NT2/D1 (cell line): ENCODE results near the gene OR1A2.
"Not testable (repeated sequence)": the region's sequence is repeated elsewhere in the genome, so short reads cannot be mapped to it uniquely, and the experiment has no call there.

ENCODE experiments used
- DNase-seq: peaks from one replicate; pipeline ENCODE4 v3.0.0-alpha.2; 2011; ENCODE audit warnings: low read depth, low spot score
- H3K27me3 ChIP-seq: 2 replicates; pipeline ENCODE4 v1.6.0; 2011; ENCODE audit warnings: mild to moderate bottlenecking; ENCODE audit not compliant: insufficient read length, insufficient read depth
- H3K36me3 ChIP-seq: 2 replicates; pipeline ENCODE4 v1.6.1; 2011; ENCODE audit warnings: mild to moderate bottlenecking, low read length, mixed read lengths; ENCODE audit not compliant: insufficient read depth, insufficient read length
- H3K4me1 ChIP-seq: 2 replicates; pipeline ENCODE4 v1.5.1; 2011; ENCODE audit not compliant: insufficient read depth, insufficient read length
- H3K4me3 ChIP-seq: 2 replicates; pipeline ENCODE4 v1.5.1; 2011; ENCODE audit warnings: low read depth; ENCODE audit not compliant: insufficient read length
- H3K9ac ChIP-seq: 2 replicates; pipeline ENCODE4 v1.6.0; 2011; ENCODE audit warnings: low read depth; ENCODE audit not compliant: insufficient read length
- H3K9me3 ChIP-seq: 2 replicates; pipeline ENCODE4 v1.5.1; 2011; ENCODE audit warnings: mild to moderate bottlenecking, low read length; ENCODE audit not compliant: insufficient read depth
- SUZ12 ChIP-seq: IDR thresholded peaks from 2 replicates; pipeline ENCODE4 v1.6.1; 2011; ENCODE audit not compliant: insufficient read length, insufficient read depth; ENCODE audit errors: extremely low read depth
- YY1 ChIP-seq: IDR thresholded peaks from 2 replicates; pipeline ENCODE4 v1.6.1; 2011; ENCODE audit not compliant: insufficient read length, insufficient read depth
- ZNF274 ChIP-seq: IDR thresholded peaks from 2 replicates; pipeline ENCODE4 v1.6.1; 2011; ENCODE audit warnings: mild to moderate bottlenecking, low read depth, low read length

OR1A2 gene

GRCh38 chr17:3213587-3213986, 16.3 kb downstream of the OR1A2 start:
- no peak overlapping the region for H3K4me3 ChIP-seq
- TF ChIP-seq ZNF274 (no peak), YY1 (no peak), SUZ12 (no peak)
- H3K36me3 ChIP-seq: no peaks in the 10 kb centered on the region
- no peaks in the 10 kb centered on the region for H3K27me3 ChIP-seq
- H3K9ac ChIP-seq: no peak overlapping the region
- no peaks in the 10 kb centered on the region for H3K4me1 ChIP-seq
- peaks cover 5% of the 10 kb centered on the region; the same call in 1 of the 2 replicates for H3K9me3 ChIP-seq
- no peak for DNase-seq

- H3K4me1 ChIP-seq: not testable (repeated sequence)
These were observed 22.7 kb downstream of the OR1A2 start for GRCh38 chr17:3219978-3220377.

GRCh38 chr17:3221850-3222249, 24.5 kb downstream of the OR1A2 start:
- no peak overlapping the region for H3K4me3 ChIP-seq
- no peaks in the 10 kb centered on the region for H3K9me3 ChIP-seq
- no peaks in the 10 kb centered on the region for H3K27me3 ChIP-seq
- no peak overlapping the region for H3K9ac ChIP-seq
- H3K4me1 ChIP-seq: no peaks in the 10 kb centered on the region
- H3K36me3 ChIP-seq: no peaks in the 10 kb centered on the region
- TF ChIP-seq ZNF274: no peak
- DNase-seq: no peak

More at GRCh38 chr17:3219978-3220377, 22.7 kb downstream of the OR1A2 start:
- not testable (repeated sequence) for H3K4me3 ChIP-seq, H3K36me3 ChIP-seq, DNase-seq, H3K27me3 ChIP-seq, H3K9ac ChIP-seq, H3K9me3 ChIP-seq

- H3K9ac ChIP-seq: no peak overlapping the region
- no peak for DNase-seq
- H3K4me1 ChIP-seq: no peaks in the 10 kb centered on the region
- no peaks in the 10 kb centered on the region for H3K9me3 ChIP-seq
- no peaks in the 10 kb centered on the region for H3K27me3 ChIP-seq
- no peak overlapping the region for H3K4me3 ChIP-seq
- TF ChIP-seq ZNF274 (no peak), YY1 (no peak), SUZ12 (no peak)
- no peaks in the 10 kb centered on the region for H3K36me3 ChIP-seq
These were observed 25.2 kb downstream of the OR1A2 start for GRCh38 chr17:3222505-3222904.

- not testable (repeated sequence) for H3K9ac ChIP-seq, H3K4me3 ChIP-seq, H3K4me1 ChIP-seq, H3K36me3 ChIP-seq, H3K9me3 ChIP-seq, H3K27me3 ChIP-seq, DNase-seq
These were observed 27.5 kb downstream of the OR1A2 start for GRCh38 chr17:3224721-3225352.

GRCh38 chr17:3232300-3232699, 35.0 kb downstream of the OR1A2 start:
- not testable (repeated sequence) for H3K9ac ChIP-seq, H3K9me3 ChIP-seq, H3K36me3 ChIP-seq, DNase-seq, H3K27me3 ChIP-seq, H3K4me1 ChIP-seq, H3K4me3 ChIP-seq

- not testable (repeated sequence) for H3K9me3 ChIP-seq, H3K4me1 ChIP-seq, DNase-seq, H3K27me3 ChIP-seq, H3K9ac ChIP-seq, H3K36me3 ChIP-seq, H3K4me3 ChIP-seq
These were observed 41.4 kb downstream of the OR1A2 start for GRCh38 chr17:3238685-3239084.

GRCh38 chr17:3241044-3241443, 43.7 kb downstream of the OR1A2 start:
- not testable (repeated sequence) for H3K4me3 ChIP-seq, H3K27me3 ChIP-seq, H3K4me1 ChIP-seq, H3K9ac ChIP-seq, H3K36me3 ChIP-seq, H3K9me3 ChIP-seq, DNase-seq

- H3K4me3 ChIP-seq, H3K9me3 ChIP-seq, H3K27me3 ChIP-seq, H3K36me3 ChIP-seq, DNase-seq, H3K4me1 ChIP-seq, H3K9ac ChIP-seq: not testable (repeated sequence)
These were observed 47.5 kb downstream of the OR1A2 start for GRCh38 chr17:3244841-3245240.
